Endodermal cell (in vitro differentiated cells): ENCODE data around the gene MXRA7. TPM values are rescaled to one million over a fixed set of nuclear protein-coding genes. Genes with fewer than 3 reads are reported as not detected.
A peak's percentile ranks its signal among the peaks of the same experiment; 100 is the strongest.

ENCODE experiments used
- DNase-seq: peaks from one replicate; pipeline ENCODE4 v3.0.0-alpha.2; 2017
- H3K27ac ChIP-seq: 2 replicates; pipeline ENCODE4 v1.5.1; 2013; ENCODE audit warnings: mild to moderate bottlenecking, low read depth, low read length, moderate library complexity
- H3K27me3 ChIP-seq: 2 replicates; pipeline ENCODE4 v1.6.1; 2013; ENCODE audit warnings: mild to moderate bottlenecking, low read length, moderate library complexity; ENCODE audit not compliant: insufficient read depth, control insufficient read depth, poor library complexity, severe bottlenecking
- H3K36me3 ChIP-seq: 2 replicates; pipeline ENCODE4 v1.7.0; 2013; ENCODE audit warnings: mild to moderate bottlenecking, low read length, moderate library complexity; ENCODE audit not compliant: control insufficient read depth, insufficient read depth
- H3K4me1 ChIP-seq: one replicate; pipeline ENCODE4 v1.7.0; 2013; ENCODE audit warnings: low read length; ENCODE audit not compliant: control insufficient read depth, insufficient read depth
- H3K4me3 ChIP-seq: 2 replicates; pipeline ENCODE4 v1.5.1; 2013; ENCODE audit warnings: mild to moderate bottlenecking, low read length, moderate library complexity
- H3K9ac ChIP-seq: 2 replicates; pipeline ENCODE4 v1.6.1; 2013; ENCODE audit warnings: mild to moderate bottlenecking, low read length, moderate library complexity; ENCODE audit not compliant: poor library complexity, severe bottlenecking; ENCODE audit errors: extremely low read depth
- H3K9me3 ChIP-seq: 2 replicates; pipeline ENCODE4 v1.6.1; 2013; ENCODE audit warnings: mild to moderate bottlenecking, low read length, moderate library complexity; ENCODE audit not compliant: control insufficient read depth
- H3K27ac Mint-ChIP-seq: 2 replicates; pipeline ENCODE4 v1.8.0; 2020; ENCODE audit warnings: mixed read lengths
- H3K27me3 Mint-ChIP-seq: 2 replicates; pipeline ENCODE4 v1.8.0; 2021; ENCODE audit warnings: mild to moderate bottlenecking, mixed read lengths; ENCODE audit not compliant: insufficient read depth
- H3K36me3 Mint-ChIP-seq: 2 replicates; pipeline ENCODE4 v1.8.0; 2020; ENCODE audit warnings: low read depth, mixed read lengths
- H3K4me1 Mint-ChIP-seq: 2 replicates; pipeline ENCODE4 v1.8.0; 2020; ENCODE audit warnings: mixed read lengths
- H3K4me3 Mint-ChIP-seq: 2 replicates; pipeline ENCODE4 v1.8.0; 2020; ENCODE audit warnings: mild to moderate bottlenecking, moderate library complexity, mixed read lengths
- H3K9me3 Mint-ChIP-seq: 2 replicates; pipeline ENCODE4 v1.8.0; 2020; ENCODE audit warnings: mild to moderate bottlenecking, mixed read lengths
- WGBS, 2 experiments: methylation state at CpG; one replicate each; pipeline versions ENCODE4 v1.1.5 to v1.1.7; 2013; ENCODE audit warnings: missing lambda C conversion rate in 2 of 2, mixed read lengths in 1 of 2; ENCODE audit not compliant: insufficient coverage in 1 of 2, insufficient read length in 1 of 2; 5-methylcytosine and 5-hydroxymethylcytosine counted together
- total RNA-seq, 2 donors: library from RNA; stranded (reverse); fragmentation: NEBNext Ultra II Directional in 1 of 2; extraction: Animal tissue kit (Norgen Biotek cat#: 25700) in 1 of 2; gene quantifications; 2 replicates in 1 of 2; 3 replicates in 1 of 2; pipeline ENCODE4 v1.2.1, GENCODE V29; 2021
- TF ChIP-seq, protein P1 (sequence below): fragments of 200-600 bp; sonication (generic); conservative IDR thresholded peaks from 2 replicates; pipeline ENCODE4 v1.5.0; 2021; ENCODE audit warnings: antibody characterized with exemption, mild to moderate bottlenecking

Gene MXRA7
- total RNA-seq, 2 donors from 2014 or later = 61.6 to 77.1 TPM

DNA sequence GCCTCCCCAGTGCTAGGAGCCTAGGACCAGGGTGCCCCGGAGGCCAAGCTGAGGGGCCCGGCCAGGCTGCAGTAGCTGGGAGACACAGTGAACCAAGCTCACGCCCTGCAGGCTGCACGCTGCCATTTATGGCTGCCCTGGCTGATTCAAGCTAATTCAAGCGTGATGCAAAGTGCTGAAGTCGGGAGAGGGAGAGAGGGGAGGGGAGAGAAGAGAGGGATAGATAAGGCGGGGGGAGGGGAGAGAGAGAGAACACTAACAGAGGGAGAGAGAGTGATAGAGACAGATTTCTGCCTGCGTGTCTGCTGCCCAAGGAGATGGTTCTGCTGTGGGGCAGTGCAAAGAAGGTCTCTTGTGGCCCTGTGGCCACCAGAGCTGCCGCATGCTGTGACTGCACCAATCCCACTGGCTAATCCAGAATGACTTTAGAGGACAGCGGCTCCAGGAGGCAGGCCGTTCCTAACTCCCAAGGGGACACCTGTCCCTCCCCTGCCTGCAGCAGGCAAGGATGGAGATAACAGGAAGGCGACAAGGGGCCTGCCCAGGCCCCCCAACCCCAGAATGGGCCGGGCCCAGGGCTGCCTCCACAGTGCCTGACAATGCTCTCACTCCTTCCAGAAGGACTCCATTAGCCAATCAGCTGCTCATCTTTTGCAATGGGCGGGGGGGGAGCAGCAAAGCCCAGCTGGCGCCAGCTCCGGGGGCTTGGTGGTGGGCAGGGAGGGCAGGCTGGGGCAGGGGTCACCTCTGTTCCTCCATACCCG, 12.9 kb downstream of the MXRA7 start:
- H3K9ac ChIP-seq = no peak overlapping the region

DNA sequence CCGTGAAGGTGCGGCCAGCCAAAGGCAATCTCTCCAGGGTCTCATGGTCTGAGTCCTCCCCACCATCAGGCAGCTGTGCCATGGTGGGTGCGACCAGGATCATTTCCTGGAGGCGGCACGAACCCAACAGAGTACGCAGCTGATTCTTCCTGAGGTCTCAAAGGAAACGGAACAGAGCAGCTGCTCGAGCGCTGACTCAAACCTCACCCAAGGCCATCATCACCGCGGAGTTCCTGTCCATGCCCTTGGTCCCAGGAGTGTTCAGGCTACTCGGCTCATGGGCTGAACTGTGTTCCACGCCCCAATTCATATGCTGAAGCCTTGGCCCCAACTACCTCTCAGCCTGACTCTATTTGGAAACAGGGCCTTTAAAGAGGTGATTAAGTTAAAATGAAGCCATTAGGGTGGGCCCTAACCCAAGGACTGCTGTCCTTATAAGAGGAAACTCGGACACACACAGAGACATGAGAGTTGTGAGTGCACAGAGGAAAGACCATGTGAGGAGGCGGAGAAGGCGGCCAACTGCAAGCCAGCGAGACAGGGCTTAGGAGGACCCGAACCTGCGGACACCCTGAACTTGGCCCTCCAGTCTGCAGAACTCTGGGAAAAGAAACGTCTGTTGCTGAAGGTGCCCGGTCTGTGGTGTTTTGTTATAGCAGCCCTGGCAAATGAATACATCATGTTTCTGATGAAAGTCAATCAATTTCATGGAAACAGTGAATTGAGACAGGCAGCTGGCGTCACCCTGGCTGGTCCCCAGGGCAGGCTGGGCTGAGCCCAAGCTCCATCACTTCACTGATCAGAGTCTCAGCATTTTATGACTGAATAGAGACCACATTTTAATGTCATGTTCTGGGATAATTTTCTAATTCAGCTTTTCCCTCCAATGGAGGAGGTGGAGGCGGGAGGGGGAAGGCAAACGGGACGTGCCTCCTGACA, 13.7 kb downstream of the MXRA7 start:
- Histone ChIP-seq H3K4me1 (peaks cover 8% of the 10 kb centered on the region), H3K9ac (no peak overlapping the region)

More for the DNA sequence above, 12.9 kb downstream of the MXRA7 start:
- H3K4me1 ChIP-seq = peaks cover 8% of the 10 kb centered on the region
- H3K36me3 ChIP-seq = no peaks in the 10 kb centered on the region
- Mint-ChIP-seq H3K4me3 (no peak overlapping the region), H3K4me1 (peaks cover 28% of the 10 kb centered on the region), H3K9me3 (no peaks in the 10 kb centered on the region), H3K36me3 (peaks cover 5% of the 10 kb centered on the region), H3K27ac (no peak overlapping the region), H3K27me3 (no peaks in the 10 kb centered on the region)
- DNase-seq = peak; percentile 78
- TF ChIP-seq, protein P1, sequence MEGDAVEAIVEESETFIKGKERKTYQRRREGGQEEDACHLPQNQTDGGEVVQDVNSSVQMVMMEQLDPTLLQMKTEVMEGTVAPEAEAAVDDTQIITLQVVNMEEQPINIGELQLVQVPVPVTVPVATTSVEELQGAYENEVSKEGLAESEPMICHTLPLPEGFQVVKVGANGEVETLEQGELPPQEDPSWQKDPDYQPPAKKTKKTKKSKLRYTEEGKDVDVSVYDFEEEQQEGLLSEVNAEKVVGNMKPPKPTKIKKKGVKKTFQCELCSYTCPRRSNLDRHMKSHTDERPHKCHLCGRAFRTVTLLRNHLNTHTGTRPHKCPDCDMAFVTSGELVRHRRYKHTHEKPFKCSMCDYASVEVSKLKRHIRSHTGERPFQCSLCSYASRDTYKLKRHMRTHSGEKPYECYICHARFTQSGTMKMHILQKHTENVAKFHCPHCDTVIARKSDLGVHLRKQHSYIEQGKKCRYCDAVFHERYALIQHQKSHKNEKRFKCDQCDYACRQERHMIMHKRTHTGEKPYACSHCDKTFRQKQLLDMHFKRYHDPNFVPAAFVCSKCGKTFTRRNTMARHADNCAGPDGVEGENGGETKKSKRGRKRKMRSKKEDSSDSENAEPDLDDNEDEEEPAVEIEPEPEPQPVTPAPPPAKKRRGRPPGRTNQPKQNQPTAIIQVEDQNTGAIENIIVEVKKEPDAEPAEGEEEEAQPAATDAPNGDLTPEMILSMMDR = no peak
- no peaks in the 10 kb centered on the region for H3K9me3 ChIP-seq
- H3K4me3 ChIP-seq = no peak overlapping the region
- H3K27ac ChIP-seq = peak overlapping the region; percentile 61
- no peaks in the 10 kb centered on the region for H3K27me3 ChIP-seq
- 40 to 52% methylated on average over 10 to 17 of the region's 17 CpGs for WGBS, 2 experiments

More for the DNA sequence above, 13.7 kb downstream of the MXRA7 start:
- H3K4me3 ChIP-seq = no peak overlapping the region
- H3K27ac Mint-ChIP-seq = no peak overlapping the region
- no peaks in the 10 kb centered on the region for H3K9me3 ChIP-seq
- no peaks in the 10 kb centered on the region for H3K36me3 ChIP-seq
- DNase-seq = peak; percentile 49
- TF ChIP-seq, protein P1 = no peak
- H3K27ac ChIP-seq = peak overlapping the region; percentile 61
- no peaks in the 10 kb centered on the region for H3K9me3 Mint-ChIP-seq
- no peaks in the 10 kb centered on the region for H3K27me3 ChIP-seq
- no peaks in the 10 kb centered on the region for H3K27me3 Mint-ChIP-seq
- WGBS, 2 experiments = 90 to 94% methylated on average over 20 to 25 of the region's 25 CpGs
- H3K4me3 Mint-ChIP-seq = no peak overlapping the region
- H3K4me1 Mint-ChIP-seq = peaks cover 28% of the 10 kb centered on the region
- peaks cover 5% of the 10 kb centered on the region for H3K36me3 Mint-ChIP-seq
